Right ventricle myocardium superior (tissue), 1 donor: ENCODE results near the gene LAMA1. TPM values are rescaled to one million over a fixed set of nuclear protein-coding genes. Genes with fewer than 3 reads are reported as not detected.

Source experiments
- ATAC-seq: fragments of 200-7000 bp; cut with Tn5 transposase; one replicate; pipeline ENCODE4 v1.9.1; 2020; ENCODE audit warnings: mild to moderate bottlenecking; ENCODE audit not compliant: poor library complexity
- DNase-seq: peaks from one replicate; pipeline ENCODE4 v3.0.0-alpha.2; 2020
- intact Hi-C: fragments of 100-400 bp; cut with DNase I; formaldehyde crosslinking; loops from one replicate; pipeline ENCODE4 v1.11.2; 2022
- total RNA-seq: library from RNA; stranded (reverse); fragmentation: NEBNext Ultra II Directional; extraction: Animal tissue kit (Norgen Biotek cat#: 25700); gene quantifications from one replicate; pipeline ENCODE4 v1.2.1, GENCODE V29; 2021
- donor health status: DM: no; HTN: yes; CAD: no; lungs with severe emphysema.

LAMA1 gene
- total RNA-seq, 1 donor from 2014 or later = 0.05 TPM

- no peak for ATAC-seq
- intact Hi-C loops = no loop called here
- DNase-seq = no peak
Observed at GRCh38 chr18:7116001-7116730, 1.4 kb downstream of the LAMA1 start.

GRCh38 chr18:7112936-7113335 is 4.7 kb downstream of the LAMA1 start:
- DNase-seq = no peak
- no peak for ATAC-seq
- intact Hi-C loops = no loop called here

- ATAC-seq (no peak), DNase-seq (no peak)
- intact Hi-C loops = no loop called here
Observed at GRCh38 chr18:7111134-7111533, 6.5 kb downstream of the LAMA1 start.

GRCh38 chr18:7105943-7106342 is 11.7 kb downstream of the LAMA1 start:
- intact Hi-C loops = no loop called here
- ATAC-seq = no peak
- no peak for DNase-seq

- intact Hi-C loops = no loop called here
Observed at GRCh38 chr18:7105268-7105667, 12.3 kb downstream of the LAMA1 start.

GRCh38 chr18:7104649-7105048 is 12.9 kb downstream of the LAMA1 start:
- DNase-seq (no peak), ATAC-seq (no peak)
- intact Hi-C loops = no loop called here

More at GRCh38 chr18:7105268-7105667, 12.3 kb downstream of the LAMA1 start:
- DNase-seq (no peak), ATAC-seq (no peak)

GRCh38 chr18:7102131-7102530 is 15.5 kb downstream of the LAMA1 start:
- intact Hi-C loops = no loop called here
- no peak for DNase-seq
- ATAC-seq = no peak

- intact Hi-C loops = no loop called here
- ATAC-seq (no peak), DNase-seq (no peak)
Observed at GRCh38 chr18:7096838-7097237, 20.8 kb downstream of the LAMA1 start.

- no peak for DNase-seq
- intact Hi-C loops = no loop called here
- ATAC-seq = no peak
Observed at GRCh38 chr18:7094427-7094826, 23.2 kb downstream of the LAMA1 start.

GRCh38 chr18:7090771-7091170 is 26.8 kb downstream of the LAMA1 start:
- intact Hi-C loops = no loop called here
- no peak for ATAC-seq
- DNase-seq = no peak

GRCh38 chr18:7089369-7089768 is 28.2 kb downstream of the LAMA1 start:
- DNase-seq (no peak), ATAC-seq (no peak)
- intact Hi-C loops = loop anchor here (10.0 kb wide), 1 partner anchor 45 kb away; no protein-coding TSS in a partner anchor

- no peak for ATAC-seq
- no peak for DNase-seq
- intact Hi-C loops = loop anchor here (10.0 kb wide), 1 partner anchor 50 kb away; no protein-coding TSS in a partner anchor
Observed at GRCh38 chr18:7084080-7085065, 33.2 kb downstream of the LAMA1 start.

- no peak for DNase-seq
- ATAC-seq = no peak
- intact Hi-C loops = loop anchor here (10.0 kb wide), 1 partner anchor 52 kb away; no protein-coding TSS in a partner anchor
Observed at GRCh38 chr18:7082671-7083070, 34.9 kb downstream of the LAMA1 start.

GRCh38 chr18:7079231-7079630 is 38.4 kb downstream of the LAMA1 start:
- ATAC-seq (no peak), DNase-seq (no peak)
- intact Hi-C loops = no loop called here

GRCh38 chr18:7072593-7072992 is 45.0 kb downstream of the LAMA1 start:
- no peak for ATAC-seq
- intact Hi-C loops = no loop called here

GRCh38 chr18:7071600-7071999 is 46.0 kb downstream of the LAMA1 start:
- no peak for ATAC-seq
- DNase-seq = no peak
- intact Hi-C loops = no loop called here

More at GRCh38 chr18:7072593-7072992, 45.0 kb downstream of the LAMA1 start:
- no peak for DNase-seq

- ATAC-seq (no peak), DNase-seq (no peak)
- intact Hi-C loops = no loop called here
Observed at GRCh38 chr18:7070466-7070865, 47.1 kb downstream of the LAMA1 start.

- intact Hi-C loops = loop anchor here (10.0 kb wide), 1 partner anchor 64 kb away; no protein-coding TSS in a partner anchor
- no peak for ATAC-seq
- DNase-seq = no peak
Observed at GRCh38 chr18:7068871-7069590, 48.6 kb downstream of the LAMA1 start.
